CD4-positive, alpha-beta T cell treated with Interleukin-6 for 4 hours (primary cell): ENCODE measurements around the gene TP53I11.
A peak's percentile ranks its signal among the peaks of the same experiment; 100 is the strongest.

Experiments
- DNase-seq: peaks from one replicate; pipeline ENCODE4 v3.0.0-alpha.2; 2020; ENCODE audit warnings: mixed read lengths

TP53I11 gene

DNA sequence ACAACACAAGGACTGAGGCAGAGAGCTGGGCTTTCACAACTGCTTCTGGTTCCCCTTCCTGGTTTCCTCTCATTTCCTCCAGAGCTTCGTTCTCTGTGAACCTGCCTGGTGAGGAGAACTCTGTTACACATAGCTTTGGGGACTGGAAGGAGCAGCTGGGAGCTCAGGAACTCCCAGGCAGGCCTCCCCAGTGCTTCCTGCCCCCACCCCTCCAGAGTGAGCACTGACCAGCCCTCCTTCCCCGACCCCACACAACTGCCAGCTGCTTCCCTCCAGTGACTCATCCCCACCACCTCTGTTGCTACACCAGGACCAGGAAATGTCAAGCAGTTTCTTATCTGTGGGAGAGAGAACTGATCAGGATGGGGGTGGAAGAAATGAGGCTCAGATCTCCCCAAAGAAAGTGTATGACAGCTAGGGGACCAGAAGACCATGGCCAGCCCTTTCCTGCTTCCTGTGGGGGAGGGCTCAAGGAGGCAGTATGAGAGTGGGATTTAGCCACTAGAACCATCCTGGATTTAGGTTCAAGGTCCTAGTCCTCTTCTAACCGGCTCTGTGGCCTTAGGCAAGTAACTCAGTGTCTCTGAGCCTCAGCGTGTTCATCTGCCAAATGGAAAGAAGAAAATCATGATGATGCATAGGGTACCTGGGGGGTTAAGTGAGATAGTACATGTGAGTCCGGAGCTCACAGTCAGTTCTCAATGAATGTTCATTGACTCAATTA is 4.5 kb upstream of the TP53I11 start:
- no peak for DNase-seq

DNA sequence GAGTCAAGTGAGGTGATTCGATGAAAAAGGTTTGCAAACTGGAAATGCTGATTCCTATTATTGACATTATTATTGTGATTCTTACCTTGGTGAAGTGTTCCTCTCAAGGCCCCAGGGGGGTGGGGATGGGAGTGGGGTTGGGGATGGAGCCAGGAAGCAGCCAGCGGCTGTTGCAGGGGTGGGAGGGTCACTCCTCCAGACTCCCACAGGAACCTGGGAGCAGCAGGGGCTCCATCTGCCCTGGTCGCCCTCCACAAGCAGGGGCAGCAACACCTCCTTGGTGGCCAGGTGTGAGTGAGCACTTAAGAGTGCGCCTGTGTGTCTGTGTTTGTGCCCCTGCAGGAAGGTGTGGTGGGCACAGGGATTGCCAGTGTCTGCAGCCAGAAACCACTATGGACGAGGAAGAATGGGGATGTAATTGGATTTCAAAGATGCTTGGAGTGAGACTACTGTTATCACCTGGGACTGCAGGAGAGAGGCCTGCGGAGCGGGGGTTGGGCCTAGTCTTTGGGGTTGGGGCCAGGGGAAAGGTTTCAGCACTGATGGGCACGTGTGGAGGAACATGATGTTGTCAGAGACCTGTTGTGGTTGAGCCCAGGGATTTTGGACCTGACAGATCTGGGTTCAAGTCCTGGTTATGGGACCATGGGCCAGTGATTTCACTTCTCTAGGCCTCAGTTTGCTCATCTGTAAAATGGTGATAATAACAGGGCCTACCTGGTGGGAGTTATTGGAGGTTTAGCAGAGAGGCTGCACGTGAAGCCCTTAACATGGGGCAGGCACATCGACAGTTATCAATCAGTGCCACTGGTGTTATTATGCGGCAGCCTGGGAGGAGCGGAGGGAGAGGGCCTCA is 3.6 kb upstream of the TP53I11 start:
- DNase-seq, result no peak

DNA sequence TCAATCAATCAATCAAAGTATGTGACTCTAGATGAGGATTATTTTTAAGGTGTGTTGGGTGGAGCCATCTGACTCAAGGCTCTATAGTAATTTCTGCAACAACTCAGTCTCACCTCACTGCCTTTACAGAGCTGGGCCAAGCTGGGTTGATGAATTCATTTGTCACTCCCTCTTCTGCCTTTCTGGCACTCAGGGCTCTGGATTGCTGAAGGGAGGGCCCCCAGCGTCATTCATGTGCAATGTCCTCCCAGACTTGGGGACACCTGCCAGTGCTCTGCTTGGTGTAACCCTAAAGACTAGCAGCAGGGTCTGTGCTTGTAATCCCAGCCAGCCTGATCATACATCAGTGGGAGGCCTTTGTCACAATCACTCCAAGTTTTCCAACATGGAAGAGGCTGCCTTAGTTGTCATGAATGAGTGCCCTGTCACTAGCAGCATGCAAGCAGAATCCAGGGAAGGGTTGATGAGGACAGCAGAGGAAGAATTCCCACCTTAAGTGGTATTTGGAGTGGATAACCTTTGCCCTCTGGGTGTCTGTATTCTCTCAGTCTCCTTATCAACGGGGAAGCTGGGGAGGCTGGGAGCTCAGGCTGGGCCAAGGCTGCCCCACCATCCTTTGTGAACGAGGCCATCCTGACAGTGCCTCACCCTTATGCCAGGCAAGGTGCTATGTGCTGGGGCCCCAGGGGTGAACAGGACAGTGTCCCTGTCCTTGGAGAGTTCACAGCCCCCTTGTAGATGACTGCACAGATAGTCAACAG is 2.0 kb upstream of the TP53I11 start:
- no peak for DNase-seq

DNA sequence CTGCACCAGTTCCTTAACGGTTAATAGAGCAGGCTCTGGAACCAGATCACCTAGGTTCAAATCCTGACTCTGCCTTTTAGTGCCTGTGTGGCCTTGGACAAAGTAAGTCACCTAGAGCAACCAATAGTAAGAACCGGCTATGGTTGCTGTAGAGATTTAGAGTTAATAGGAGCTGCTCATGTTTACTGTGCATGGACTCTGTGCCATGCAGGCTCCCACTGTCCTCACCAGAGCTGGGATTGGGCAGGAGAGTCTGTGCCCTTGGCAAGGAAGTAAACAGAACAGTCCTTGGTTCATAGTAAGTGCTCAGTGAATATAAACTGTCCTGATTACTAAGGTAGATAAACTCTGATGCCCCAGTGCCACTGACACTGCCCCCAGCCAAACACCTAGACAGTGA is 1.4 kb upstream of the TP53I11 start:
- no peak for DNase-seq

DNA sequence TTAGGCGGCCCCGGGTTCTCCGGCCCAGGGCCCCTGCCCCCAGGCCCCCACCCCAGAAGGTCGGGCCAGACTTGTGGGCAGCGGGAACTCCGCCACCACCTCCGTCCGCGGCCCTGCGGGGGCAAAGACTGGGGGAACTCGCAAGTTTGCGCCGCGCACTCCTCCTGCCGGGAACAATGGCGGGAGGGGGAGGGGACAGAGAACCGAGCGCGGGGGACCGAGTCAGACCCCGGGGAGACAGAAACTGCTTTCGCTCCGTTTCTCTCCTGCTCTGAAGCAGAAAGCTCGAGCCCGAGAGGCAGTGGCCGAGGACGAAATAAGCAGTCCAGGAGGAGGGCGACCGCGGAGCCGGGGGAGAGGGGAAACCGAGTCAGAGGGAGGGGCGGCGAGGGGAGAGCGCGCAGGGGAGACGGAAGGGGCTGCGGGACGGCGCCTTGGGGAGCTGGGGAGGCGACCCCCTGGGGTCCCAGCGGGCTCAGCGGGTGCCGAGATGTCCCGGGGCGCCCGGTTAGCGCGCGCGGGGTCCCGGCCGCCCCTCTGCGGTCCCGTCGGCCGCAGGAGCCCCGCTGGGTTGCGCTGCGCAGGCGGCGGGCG is 555 bp downstream of the TP53I11 start:
- DNase-seq, result peak; percentile 39

DNA sequence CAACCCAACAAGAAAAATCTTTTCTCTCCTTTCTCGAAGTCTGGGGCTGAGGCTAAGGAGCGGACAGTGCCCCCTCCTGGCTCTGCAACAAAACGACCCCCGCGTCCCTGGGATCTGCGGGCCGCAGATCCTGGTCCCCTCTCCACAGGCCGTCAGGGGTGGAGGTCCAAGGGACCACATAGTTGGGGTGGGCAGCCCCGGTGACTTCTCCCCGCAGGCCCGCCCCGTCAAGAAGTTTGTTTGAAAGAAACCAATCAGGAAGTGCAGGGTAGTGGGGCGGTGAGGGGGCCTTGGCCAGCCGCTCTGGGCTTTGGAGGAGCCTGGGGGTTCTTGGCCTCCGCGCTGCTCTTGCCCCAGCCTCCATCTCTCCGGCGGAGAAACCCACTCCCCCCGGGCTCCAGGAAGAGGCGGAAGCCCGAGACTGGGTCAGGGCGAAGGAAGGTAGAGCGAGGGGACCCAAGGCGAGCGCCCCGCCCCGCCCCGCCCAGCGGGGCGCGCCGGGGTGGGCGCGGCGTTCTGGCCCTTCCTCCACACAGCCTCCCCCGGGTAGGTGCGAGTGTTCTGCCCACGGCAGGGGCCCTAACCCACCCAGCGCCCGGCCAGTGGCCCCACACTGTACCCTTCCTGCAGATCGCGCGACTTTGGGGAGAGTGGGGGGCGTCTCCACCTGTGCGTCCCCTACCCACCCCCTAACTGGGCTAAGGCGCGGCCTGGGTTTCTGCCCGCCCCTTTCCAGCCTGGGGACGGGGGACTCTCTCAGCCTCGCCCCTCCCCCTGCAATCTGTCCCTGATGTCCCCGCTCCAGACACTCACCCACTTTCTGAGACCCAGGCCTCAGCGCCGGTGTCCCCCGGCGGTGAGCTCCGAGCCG is 1.3 kb downstream of the TP53I11 start:
- peak; percentile 40 for DNase-seq

DNA sequence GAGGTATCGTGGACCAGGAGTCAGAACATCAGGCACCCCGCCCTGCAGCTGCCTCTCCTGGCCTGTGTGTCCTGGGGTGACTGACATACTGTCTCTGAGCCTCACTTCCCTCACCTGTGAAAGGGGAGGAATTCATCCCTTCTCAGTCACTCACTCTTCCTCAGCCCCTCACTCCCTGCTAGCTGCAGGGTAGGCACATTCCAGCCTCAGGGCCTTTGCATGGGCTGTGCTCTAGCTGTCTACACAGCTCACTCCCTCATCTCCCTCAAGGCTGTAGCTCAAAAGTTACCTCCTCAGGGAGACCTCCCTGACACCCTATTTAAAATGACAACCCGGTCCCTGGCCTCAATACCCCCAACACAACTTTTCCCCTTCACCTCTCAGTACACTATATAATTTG is 2.5 kb downstream of the TP53I11 start:
- DNase-seq, result no peak

DNA sequence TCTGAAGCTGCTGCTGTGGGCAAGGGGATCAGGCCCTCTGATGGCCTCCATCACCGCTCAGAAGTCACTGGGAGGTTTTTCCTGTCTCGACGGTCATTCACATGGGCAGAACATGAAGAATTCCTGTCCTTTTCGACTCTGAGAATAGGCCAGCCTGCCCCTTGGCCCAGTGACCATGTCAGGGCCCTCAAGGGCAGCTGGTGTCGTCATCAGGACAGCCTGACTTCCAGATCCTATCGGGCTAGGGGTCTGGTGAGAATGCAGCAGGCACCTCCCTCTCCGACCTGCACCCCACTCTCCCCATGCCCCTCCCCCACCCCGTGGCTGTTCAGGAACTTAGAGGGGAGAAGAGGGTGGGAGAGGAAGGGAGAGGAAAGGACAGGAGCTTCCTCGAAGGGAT is 3.6 kb downstream of the TP53I11 start:
- DNase-seq, result no peak

DNA sequence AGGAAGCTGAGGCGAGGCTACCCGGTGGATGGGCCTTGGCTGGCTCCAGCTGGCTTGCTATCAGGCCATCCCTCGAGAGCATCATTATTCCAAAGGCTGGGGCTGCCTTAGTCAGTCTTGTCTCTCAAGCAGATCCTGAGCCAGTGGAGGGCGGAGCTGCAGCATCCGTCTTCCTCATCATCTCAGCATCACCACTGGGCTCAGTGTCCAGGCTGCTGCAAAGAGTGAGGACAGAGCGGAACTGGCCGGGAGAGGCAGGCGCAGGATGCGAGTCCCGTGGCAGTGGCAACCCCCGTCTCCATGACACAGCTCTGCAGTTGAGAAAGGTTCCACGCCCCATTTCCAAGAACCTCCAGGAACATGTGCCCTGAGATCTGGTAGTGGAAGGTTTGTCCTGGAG is 4.4 kb downstream of the TP53I11 start:
- no peak for DNase-seq

DNA sequence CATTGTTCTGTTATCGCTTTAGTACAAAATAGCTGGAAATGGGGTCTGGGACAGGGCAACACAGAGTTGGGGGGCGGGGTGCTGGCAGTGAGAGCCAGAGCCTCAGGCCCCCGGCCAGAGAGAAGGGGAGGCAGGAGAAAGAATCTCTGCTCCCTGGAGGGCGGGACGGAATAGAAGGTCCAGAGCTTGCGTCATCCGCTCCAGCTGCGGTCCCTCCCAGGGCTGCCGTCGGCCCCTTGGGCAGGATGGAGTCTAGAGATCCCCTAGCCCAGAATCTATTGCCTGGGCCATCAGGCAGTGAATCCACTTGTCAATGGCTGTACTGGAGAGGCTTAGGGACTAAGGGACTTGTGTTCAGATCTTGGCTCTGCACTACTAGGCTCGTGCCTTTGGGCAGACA is 5.0 kb downstream of the TP53I11 start:
- DNase-seq, result no peak

DNA sequence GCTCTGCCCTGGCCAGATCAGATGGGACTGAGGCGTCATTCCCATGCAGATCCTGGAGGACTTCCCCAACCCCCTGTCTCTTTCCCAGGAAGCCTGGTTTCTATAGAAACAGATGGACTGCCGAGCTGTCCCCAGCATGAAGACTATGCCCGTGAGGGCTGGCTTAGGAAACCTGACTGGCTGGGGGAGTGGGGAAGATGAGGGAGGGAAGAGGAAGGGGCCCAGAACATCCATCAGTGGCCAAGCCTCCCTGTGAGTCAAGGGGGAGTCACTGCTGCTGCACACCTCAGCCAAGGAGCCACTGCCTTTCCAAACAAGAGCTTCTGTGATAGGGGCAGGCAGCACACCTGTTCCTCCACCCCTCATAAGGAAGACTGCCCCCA is 5.8 kb downstream of the TP53I11 start:
- no peak for DNase-seq

DNA sequence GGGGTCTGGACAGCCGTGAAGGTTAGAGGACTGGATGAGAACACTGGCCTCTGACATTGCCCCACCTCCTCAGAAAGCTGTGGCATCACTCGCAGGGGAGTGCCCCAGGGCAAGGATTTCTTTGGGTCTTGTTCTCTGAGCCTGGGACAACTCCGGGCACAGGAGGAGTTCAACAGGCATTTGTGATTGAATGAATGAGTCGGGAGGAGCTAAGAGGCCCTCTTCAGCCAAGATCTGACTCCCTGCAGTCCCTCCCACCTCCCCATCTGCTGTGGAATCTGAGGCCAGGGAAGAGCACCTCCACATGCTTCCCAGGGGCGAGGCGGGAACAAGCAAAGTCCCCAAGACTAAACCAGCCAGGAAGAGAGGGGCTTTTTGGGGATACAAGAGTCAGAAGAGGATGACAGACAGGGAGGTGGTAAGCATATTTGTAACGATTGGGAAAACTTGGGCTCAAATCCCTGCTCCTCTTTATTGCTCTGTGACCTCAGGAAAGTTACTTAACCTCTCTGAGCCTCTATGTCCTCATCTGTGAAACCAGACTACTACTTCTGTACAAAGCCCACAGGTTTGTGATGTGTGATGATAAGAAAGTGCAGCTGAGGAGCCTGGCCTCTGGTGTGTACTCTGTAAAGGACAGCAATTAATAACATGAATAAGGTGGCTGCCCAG is 6.4 kb downstream of the TP53I11 start:
- no peak for DNase-seq

DNA sequence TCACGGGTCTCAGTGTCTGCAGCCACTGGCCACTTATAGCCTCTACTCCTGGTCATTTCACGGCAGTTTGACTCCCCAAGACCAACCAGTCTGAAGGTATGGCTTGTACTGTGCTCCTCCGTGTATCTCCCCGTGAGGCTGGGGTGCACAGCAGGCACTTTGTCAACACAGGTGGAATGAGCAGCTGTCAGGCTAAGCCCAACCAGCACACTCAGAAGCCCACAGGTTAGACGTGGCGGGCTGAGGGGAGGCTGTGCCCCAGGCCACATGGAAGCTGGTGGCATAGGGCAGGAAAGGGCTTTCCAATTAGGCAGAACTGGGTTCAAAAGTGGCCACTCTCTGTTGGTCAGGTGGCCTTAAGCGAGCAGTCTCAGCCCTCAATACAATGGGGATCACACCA is 7.0 kb downstream of the TP53I11 start:
- no peak for DNase-seq

DNA sequence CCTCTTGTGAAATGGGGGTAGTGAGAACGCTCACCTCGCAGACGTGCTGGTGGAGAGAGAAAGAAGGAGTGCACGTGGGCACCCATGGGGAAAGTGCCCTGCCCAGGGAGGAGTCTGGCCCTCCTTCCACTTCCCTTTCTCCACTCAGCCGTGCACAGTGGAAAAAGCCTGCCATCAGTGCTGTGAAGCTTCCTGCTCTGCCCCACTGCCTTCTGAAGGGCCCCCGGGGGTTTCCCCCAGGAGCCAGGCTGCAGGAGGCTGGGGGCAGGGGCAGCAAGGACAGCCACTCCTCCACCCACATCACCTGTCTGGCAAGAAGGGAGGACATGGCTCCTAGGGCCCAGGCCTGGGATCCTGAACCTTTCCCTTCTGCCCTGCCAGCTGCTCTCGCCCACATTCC is 7.6 kb downstream of the TP53I11 start:
- no peak for DNase-seq

DNA sequence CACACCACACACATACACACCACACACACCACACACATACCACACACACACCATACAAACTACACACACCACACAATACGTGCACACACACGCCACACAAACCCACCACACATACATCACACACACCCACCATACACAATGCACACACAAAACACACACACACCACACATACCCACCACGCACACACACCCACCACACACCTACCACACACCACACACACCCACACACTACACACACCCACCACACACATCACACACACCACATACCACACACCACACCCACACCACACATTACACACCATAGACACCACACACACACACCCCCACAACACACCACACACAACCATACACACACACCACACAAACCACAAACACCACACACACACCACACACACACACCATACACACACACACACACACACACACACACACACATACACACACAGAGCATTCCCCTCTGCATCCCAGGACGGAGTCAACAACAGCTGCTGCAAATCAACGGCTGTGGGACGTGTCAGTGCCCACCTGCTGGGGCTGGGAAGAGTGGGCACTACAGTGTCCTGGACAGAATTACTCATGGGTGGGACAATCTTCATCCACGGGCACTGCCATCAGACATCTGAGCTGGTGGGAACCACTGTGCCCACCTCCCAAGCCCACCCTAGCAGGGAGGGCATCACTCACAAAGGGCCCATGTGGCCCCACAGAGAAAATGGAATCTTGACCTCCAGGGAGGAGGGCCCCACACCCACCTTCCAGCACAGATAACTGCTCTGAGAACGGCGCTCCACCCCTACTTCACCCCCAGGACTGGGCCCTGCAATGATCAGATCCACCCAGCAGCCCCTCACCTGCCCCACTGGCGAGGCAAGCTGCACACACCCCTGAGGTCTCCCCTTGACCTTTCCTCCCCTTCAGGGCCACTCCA is 8.4 kb downstream of the TP53I11 start:
- DNase-seq, result no peak

DNA sequence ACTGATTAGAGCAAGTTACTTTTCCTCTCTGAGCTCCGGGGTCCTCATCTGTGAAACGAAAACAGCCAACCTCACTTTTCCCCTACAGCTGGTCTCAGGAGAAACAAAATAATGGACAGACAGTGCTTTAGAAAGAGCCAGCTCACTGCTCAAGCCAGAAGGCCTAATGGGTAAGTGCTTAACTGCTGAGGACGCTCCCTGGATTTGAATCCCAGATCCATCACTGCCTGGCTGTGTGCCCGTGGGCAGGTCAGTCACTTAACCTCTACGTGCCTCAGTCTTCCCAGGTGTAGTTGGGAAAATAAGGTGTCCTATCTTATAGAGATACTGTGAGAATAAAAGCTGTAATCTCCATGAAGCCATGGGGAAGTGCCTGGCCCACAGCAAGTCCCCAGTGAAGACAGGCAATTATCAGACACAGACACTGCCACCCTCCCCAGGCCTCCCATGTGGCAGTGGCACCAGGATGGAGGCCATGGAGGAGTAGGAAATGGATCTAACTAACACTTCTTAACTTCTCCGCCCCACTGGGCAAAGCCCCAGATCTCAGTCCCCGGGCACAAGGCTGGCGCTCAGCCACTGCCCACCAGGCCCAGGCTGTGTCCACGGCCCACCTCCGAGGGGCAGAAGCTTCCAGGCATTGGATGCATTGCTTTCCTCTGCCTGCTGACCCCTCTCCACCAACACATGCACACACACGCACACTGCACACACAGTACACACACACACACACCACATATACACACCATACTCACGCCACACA is 9.2 kb downstream of the TP53I11 start:
- DNase-seq, result no peak

DNA sequence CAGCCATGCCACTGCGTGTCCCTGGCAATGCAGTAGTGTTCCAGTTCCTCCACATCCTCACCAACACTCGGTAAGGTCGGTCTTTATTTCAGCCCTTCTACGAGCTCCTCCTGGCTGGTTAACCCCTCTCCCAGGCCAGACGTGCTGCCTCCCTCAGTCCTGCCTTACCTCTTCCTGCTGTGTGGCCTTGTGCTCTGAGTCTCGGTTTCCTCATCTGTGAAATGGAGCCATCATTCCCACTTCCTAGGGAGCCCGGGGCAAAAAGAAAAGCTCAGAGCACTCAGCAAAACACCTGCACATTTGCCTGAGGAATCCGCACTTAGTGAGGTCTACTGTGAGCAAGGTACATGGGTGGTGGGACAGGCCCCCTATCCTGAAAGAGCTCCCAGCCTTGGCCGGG is 9.8 kb downstream of the TP53I11 start:
- no peak for DNase-seq

DNA sequence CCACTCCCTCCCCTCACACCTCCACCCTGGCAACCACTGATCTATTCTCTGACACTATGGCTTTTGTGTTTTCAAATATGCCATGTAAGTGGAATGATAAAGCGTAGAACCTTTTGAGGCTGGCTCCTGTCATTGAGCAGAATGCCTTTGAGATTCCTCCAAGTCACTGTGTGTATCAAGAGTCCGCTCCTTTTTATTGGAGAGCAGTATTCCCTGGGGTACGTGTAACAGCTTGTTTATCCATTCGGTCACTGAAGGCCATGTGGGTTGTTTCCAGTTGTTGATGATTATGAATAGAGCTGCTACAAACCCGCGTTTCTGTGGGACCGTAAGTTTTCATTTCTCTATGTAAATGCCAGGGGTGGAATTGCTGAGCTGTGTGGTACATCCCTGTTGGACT is 10.3 kb downstream of the TP53I11 start:
- DNase-seq, result no peak

DNA sequence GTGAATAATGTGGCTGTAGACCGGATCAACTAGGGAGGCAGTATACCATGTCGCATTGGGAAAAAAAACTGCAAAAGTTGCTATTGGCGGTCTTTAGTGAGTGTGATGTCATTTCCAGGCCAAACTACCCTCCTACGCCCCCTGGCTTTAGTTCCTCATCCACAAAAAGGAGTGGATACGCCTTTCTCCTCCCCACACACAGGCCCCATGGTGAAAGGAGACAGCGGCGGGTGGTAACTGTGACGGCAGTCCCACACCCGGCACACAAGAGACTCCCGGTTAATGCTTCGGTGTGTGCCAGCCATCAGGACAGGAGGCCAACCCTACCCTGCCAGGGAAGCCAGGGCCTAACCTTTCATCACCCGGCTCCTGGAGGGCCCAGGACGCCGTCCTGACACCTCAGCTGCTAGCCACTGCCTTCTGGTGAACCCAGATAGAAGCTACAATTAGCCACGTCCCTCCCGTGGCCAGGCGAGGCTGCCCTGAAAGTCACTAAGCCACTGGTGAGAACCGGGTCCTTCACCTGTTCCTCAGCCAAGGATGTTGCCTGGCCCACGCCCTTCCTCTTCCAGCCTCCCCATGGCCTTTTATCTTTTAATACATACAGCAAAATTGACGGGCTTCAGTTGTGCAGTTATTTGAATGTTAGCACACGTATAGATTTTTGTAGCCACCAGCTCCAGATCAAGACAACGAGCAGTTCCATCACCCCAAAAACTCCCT is 10.8 kb downstream of the TP53I11 start:
- no peak for DNase-seq
